ENCODE measurements around the gene ARL6IP4. TPM values are rescaled to one million over a fixed set of nuclear protein-coding genes. Genes with fewer than 3 reads are reported as not detected.

The ARL6IP4 gene
- total RNA-seq, 1 donor from 2014 or later, result 147 TPM

DNA sequence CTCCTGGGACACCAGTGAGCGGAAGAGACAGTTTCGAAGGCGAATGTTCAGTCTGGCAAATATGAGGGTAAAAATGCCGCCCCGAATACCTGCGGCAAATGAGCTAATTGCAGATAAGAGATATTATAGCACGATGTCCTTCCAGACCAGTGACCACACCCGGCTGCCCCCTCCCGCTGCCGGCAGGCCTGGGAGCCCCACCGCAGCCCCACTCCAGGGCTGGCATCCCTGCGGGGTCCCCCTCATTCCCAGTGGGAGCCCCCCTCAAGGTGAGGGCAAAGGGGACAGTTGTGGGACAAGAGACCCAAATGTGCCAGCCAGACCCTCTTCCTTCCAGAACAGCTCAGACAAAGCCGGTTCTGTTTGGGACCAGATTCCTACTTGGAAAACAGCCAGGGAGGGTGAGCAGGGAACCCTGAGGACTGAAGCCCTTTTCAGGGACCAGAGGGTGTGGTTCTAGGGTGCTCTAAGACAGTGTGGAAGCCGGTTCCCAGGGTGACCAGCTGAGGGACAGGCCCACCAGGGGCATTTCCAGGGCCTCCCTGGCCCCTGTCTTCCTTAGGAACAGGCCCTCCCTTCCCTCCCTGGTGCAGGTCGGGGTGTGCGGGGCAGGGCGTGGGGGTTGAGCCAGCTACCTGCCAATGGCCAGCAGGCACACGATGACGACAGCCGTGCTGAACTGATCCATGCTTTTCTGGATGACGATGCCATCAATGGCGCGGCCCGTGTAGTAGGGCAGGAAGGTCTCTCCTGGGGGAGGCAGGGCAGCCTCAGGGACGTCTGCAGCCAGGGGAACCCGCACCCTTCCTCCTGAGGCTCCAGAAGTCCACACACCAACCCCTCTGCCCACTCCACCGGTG is 30.4 kb upstream of the ARL6IP4 start:
- intact Hi-C loops (cut with DNase I), result loop anchor here (2.0 kb wide), 1 partner anchor 91 kb away; no protein-coding TSS in a partner anchor

DNA sequence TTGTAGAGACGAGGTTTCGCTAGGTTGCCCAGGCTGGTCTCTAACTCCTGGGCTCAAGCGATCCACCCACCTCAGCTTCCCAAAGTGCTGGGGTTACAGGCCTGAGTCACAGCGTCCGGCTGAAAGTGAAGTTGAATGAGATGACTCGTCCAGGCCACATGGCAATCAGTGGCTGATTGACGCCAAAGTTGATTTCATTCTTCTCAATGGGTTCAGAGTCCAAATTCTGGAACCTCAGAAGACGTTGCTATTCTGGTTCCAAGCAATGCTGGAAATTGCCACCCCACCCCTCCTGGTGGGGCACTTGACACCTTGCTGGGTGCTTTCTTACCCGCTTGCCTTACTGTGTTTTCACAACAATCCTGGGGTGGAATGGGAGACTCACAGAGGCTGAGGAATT is 29.1 kb upstream of the ARL6IP4 start:
- H3K27me3 ChIP-seq, result no peaks in the 10 kb centered on the region
- intact Hi-C loops (cut with DNase I), result loop anchor here (2.0 kb wide), 1 partner anchor 93 kb away; no protein-coding TSS in a partner anchor

More for the DNA sequence above, 30.4 kb upstream of the ARL6IP4 start:
- TF ChIP-seq POLR2AphosphoS5 (IDR thresholded peaks at IDR 0.05; ENCODE audit: insufficient read depth in 1 of 2, low read depth in 1 of 2), result no peak
- TF ChIP-seq, protein P1, sequence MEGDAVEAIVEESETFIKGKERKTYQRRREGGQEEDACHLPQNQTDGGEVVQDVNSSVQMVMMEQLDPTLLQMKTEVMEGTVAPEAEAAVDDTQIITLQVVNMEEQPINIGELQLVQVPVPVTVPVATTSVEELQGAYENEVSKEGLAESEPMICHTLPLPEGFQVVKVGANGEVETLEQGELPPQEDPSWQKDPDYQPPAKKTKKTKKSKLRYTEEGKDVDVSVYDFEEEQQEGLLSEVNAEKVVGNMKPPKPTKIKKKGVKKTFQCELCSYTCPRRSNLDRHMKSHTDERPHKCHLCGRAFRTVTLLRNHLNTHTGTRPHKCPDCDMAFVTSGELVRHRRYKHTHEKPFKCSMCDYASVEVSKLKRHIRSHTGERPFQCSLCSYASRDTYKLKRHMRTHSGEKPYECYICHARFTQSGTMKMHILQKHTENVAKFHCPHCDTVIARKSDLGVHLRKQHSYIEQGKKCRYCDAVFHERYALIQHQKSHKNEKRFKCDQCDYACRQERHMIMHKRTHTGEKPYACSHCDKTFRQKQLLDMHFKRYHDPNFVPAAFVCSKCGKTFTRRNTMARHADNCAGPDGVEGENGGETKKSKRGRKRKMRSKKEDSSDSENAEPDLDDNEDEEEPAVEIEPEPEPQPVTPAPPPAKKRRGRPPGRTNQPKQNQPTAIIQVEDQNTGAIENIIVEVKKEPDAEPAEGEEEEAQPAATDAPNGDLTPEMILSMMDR (IDR thresholded peaks at IDR 0.05), result no peak
- TF ChIP-seq POLR2A (IDR thresholded peaks at IDR 0.05), result no peak
- H3K4me1 ChIP-seq, result peaks cover 29% of the 10 kb centered on the region
- H3K4me3 ChIP-seq, result no peak overlapping the region
- peak overlapping the region; percentile 23 for H3K27ac ChIP-seq
- no peaks in the 10 kb centered on the region for H3K9me3 ChIP-seq
- H3K27me3 ChIP-seq, result no peaks in the 10 kb centered on the region
- H3K36me3 ChIP-seq, result no peaks in the 10 kb centered on the region
- no peak for DNase-seq (ENCODE audit: extremely low spot score in 2 of 2)

DNA sequence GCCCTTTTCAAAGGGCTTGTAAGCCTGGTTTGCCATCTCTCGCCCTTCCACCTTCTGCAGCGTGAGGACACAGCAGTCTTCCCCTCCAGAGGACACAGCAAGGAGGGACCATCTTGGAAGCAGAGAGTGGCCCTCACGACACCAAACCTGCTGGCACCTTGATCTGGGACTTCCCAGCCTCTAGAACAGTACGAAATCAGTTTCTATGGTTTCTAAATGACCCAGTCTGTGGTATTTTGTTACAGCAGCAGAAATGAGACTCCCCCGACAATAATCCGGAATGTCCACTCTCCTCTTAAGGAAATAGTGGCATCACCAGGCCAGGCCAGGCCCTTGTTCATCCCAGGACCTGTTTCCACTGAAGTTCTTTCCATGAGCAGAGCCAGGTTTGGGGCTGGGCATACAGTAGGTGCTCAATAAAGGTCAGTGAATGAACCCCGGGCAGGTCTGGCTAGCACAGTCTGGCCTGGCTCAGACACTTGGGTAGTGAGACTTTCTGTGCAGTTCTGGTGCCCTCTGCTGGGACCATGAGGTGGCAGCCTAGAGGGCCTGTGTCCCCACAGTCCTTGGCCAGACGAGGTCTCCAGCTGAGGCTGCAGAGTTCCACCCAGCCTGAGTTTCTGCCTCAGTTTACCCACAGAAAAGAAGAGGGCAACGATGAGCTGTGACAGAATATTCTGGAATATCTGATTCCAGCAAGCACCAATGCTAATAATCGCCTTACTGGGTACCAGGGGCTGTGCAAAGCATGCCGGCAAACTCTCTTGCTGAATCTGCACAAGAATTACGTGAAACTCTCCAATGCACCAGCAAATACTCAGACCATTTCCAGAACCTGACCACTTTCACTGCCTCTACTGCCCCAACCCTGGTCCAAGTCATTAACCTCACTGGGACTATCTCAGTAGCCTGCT is 28.2 kb upstream of the ARL6IP4 start:
- no peaks in the 10 kb centered on the region for H3K27me3 ChIP-seq
- no peak for DNase-seq (ENCODE audit: extremely low spot score in 2 of 2)
- TF ChIP-seq, protein P1 (IDR thresholded peaks at IDR 0.05), result peak; percentile 74 to 90 (median 87)
- TF ChIP-seq POLR2AphosphoS5 (IDR thresholded peaks at IDR 0.05; ENCODE audit: insufficient read depth in 1 of 2, low read depth in 1 of 2) (peak in 1 of 2 donors; percentile 52), POLR2A (IDR thresholded peaks at IDR 0.05) (no peak)
- no peak overlapping the region for H3K4me3 ChIP-seq
- no peaks in the 10 kb centered on the region for H3K9me3 ChIP-seq
- intact Hi-C loops (cut with DNase I), result loop anchor here (2.0 kb wide), 1 partner anchor 93 kb away; no protein-coding TSS in a partner anchor
- peak overlapping the region; percentile 5 for H3K27ac ChIP-seq
- no peaks in the 10 kb centered on the region for H3K36me3 ChIP-seq
- peaks cover 10% of the 10 kb centered on the region for H3K4me1 ChIP-seq

More for the DNA sequence above, 29.1 kb upstream of the ARL6IP4 start:
- Histone ChIP-seq H3K36me3 (no peaks in the 10 kb centered on the region), H3K9me3 (no peaks in the 10 kb centered on the region), H3K27ac (peak overlapping the region; percentile 5), H3K4me3 (no peak overlapping the region), H3K4me1 (peaks cover 18% of the 10 kb centered on the region)
- TF ChIP-seq, protein P1 (IDR thresholded peaks at IDR 0.05), result no peak
- TF ChIP-seq POLR2AphosphoS5 (IDR thresholded peaks at IDR 0.05; ENCODE audit: insufficient read depth in 1 of 2, low read depth in 1 of 2), result no peak
- TF ChIP-seq POLR2A (IDR thresholded peaks at IDR 0.05), result no peak
- no peak for DNase-seq (ENCODE audit: extremely low spot score in 2 of 2)

DNA sequence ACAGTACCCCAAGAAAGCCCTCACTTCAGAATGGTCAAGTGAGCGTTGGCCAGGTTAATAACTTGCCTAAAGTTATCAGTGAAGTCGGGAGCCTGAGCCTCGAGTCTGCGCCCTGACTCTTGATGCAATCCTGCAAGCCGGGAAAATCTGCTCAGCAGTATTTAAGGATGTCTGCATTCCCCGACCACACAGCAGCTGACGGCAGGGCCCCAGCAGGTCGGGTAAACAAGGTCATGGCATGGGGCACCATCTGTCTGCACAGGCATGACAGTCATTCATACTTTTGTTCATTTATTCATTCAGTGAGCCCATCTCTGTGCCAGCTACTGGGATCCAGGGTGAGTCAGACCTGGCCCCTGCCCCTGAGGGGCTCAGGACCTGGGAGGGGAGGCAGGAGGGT is 25.3 kb upstream of the ARL6IP4 start:
- intact Hi-C loops (cut with DNase I), result no loop called here
- Histone ChIP-seq H3K9me3 (no peaks in the 10 kb centered on the region), H3K36me3 (no peaks in the 10 kb centered on the region), H3K27me3 (no peaks in the 10 kb centered on the region), H3K4me3 (no peak overlapping the region), H3K27ac (no peak overlapping the region), H3K4me1 (no peaks in the 10 kb centered on the region)
- no peak for DNase-seq (ENCODE audit: extremely low spot score in 2 of 2)
- TF ChIP-seq POLR2AphosphoS5 (IDR thresholded peaks at IDR 0.05; ENCODE audit: insufficient read depth in 1 of 2, low read depth in 1 of 2) (no peak), POLR2A (IDR thresholded peaks at IDR 0.05) (no peak)
- TF ChIP-seq, protein P1 (IDR thresholded peaks at IDR 0.05), result no peak
